NB4 (cell line): ENCODE results near the gene BBC3.
"Not testable (repeated sequence)": the region's sequence is repeated elsewhere in the genome, so short reads cannot be mapped to it uniquely, and the experiment has no call there.

ENCODE experiments used
- DNase-seq: peaks from one replicate; pipeline ENCODE4 v3.0.0; 2010; ENCODE audit warnings: low read depth
- H3K4me3 ChIP-seq: one replicate; pipeline ENCODE4 v1.5.1; 2011; ENCODE audit warnings: mild to moderate bottlenecking, low read depth, low read length, moderate library complexity
- MYC ChIP-seq: IDR thresholded peaks from 2 replicates; pipeline ENCODE4 v1.6.1; 2011; ENCODE audit warnings: low read depth, low read length
- POLR2A ChIP-seq: IDR thresholded peaks from 2 replicates; pipeline ENCODE4 v1.6.1; 2011; ENCODE audit warnings: mild to moderate bottlenecking; ENCODE audit not compliant: insufficient read length; ENCODE audit errors: extremely low read depth
- TF ChIP-seq, protein P1 (sequence below): IDR thresholded peaks from 2 replicates; pipeline ENCODE4 v1.6.1; 2011; ENCODE audit warnings: low read depth, low read length
- TF ChIP-seq, protein P2 (sequence below): IDR thresholded peaks from one replicate; pipeline ENCODE4 v1.5.1; 2012; ENCODE audit warnings: low read depth, low read length

BBC3 gene

DNA sequence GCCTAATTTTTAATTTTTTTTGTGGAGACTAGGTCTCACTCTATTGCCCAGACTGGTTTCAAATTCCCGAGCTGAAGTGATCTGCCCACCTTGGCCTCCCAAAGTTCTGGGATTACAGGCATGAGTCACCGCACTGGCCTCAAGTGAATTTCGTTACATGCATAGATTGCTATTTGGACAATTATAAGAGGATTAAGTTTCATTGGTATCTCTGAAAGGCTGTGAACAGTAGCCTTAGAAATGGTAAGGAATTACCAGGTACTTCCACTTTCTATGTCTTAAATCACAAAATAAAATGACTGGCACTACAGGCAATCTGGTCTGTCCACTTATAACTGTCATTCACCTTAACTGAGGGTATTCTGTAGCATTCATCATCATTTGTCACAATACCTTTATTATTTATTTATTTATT lies 22.5 kb upstream of the BBC3 start:
- no peak overlapping the region for H3K4me3 ChIP-seq
- no peak for DNase-seq

DNA sequence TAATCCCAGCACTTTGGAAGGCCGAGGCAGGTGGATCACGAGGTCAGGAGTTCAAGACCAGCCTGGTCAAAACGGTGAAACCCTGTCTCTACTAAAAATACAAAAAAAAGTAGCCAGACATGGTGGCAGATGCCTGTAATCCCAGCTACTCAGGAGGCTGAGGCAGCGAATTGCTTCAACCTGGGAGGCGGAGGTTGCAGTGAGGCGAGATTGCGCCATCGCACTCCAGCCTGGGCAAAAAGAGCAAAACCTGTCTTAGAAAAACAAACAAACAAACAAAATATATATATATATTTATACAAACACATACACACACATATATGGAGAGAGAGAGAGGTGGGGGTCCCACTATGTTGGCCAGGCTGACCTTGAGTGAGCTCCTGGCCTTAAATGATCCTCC lies 22.0 kb upstream of the BBC3 start:
- H3K4me3 ChIP-seq, DNase-seq: not testable (repeated sequence)

More for the DNA sequence above, 22.5 kb upstream of the BBC3 start:
- TF ChIP-seq, protein P1, sequence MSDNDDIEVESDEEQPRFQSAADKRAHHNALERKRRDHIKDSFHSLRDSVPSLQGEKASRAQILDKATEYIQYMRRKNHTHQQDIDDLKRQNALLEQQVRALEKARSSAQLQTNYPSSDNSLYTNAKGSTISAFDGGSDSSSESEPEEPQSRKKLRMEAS: no peak
- TF ChIP-seq, protein P2, sequence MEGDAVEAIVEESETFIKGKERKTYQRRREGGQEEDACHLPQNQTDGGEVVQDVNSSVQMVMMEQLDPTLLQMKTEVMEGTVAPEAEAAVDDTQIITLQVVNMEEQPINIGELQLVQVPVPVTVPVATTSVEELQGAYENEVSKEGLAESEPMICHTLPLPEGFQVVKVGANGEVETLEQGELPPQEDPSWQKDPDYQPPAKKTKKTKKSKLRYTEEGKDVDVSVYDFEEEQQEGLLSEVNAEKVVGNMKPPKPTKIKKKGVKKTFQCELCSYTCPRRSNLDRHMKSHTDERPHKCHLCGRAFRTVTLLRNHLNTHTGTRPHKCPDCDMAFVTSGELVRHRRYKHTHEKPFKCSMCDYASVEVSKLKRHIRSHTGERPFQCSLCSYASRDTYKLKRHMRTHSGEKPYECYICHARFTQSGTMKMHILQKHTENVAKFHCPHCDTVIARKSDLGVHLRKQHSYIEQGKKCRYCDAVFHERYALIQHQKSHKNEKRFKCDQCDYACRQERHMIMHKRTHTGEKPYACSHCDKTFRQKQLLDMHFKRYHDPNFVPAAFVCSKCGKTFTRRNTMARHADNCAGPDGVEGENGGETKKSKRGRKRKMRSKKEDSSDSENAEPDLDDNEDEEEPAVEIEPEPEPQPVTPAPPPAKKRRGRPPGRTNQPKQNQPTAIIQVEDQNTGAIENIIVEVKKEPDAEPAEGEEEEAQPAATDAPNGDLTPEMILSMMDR: no peak
- TF ChIP-seq MYC (no peak), POLR2A (no peak)

DNA sequence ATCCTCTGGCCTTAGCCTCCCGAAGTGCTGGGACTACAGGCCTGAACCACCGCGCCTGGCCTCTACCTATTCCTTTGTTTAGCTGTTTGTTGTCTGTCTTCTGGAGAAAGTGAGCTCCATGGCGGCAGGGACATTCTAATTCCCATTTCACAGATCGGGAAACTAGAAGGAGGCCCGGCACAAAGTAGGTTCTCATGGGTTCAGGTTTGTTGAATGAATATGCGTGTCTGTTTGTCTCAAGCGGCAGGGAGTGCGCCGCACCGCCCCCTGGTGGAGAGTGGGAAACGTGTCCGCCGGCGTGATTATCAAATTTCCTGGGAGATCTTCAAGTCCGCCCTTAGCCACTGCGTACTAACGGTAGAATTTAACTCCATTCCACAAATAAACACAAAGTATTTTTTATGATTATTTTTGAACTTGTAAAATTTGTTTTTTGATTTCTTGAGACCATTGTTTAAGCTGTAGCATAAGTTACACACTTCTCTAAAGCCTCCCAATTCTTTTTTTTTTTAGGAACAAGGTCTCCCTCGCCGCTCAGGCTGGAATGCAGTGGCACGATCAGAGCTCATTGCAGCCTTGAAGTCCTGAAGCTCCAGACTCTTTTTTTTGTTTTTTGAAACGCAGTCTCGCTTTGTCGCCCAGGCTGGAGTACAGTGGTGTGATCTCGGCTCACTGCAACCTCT lies 16.4 kb upstream of the BBC3 start:
- no peak overlapping the region for H3K4me3 ChIP-seq
- peak; percentile 96 for DNase-seq
- TF ChIP-seq POLR2A (no peak), MYC (peak; percentile 92)
- TF ChIP-seq, protein P1: peak; percentile 92
- TF ChIP-seq, protein P2: peak; percentile 100

DNA sequence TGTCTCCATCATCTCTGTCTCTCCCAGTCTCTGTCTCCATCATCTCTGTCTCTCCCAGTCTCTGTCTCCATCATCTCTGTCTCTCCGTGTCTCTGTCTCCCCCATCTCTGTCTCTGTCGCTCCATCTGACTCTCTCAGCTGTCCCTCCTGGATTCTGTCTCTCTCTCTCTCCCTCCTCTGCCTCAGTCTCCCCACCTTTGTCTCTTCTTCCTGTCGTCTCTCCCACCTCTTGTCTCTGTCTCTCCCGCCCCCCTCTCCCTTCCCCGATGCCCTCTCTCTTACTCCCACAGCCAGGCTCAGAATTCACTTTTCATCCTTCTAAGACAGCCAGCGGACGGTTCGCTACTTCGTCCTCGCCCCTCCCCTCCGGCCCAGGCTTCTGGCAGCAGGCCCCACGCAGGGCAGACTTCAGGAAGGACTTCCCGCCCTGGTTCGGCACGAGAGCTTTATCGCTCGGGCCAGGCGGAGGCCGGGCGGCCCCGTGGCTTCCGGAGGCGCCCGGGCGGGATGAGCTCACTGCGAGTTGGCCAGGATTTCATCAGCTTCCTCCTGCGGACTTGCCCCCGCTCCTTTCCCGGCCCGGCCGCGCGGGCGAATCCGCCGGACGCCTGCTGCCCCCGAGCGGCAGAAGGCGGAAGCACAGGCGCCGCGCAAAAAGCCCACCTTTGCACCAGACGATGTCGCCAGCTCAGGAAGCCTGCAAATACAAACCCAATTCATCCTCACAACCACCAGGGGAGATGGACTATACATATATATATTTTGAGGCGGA lies 13.0 kb upstream of the BBC3 start:
- TF ChIP-seq POLR2A (no peak), MYC (peak; percentile 98)
- TF ChIP-seq, protein P1: peak; percentile 91
- TF ChIP-seq, protein P2: peak; percentile 100
- peak; percentile 100 for DNase-seq
- H3K4me3 ChIP-seq: peak overlapping the region; percentile 12

DNA sequence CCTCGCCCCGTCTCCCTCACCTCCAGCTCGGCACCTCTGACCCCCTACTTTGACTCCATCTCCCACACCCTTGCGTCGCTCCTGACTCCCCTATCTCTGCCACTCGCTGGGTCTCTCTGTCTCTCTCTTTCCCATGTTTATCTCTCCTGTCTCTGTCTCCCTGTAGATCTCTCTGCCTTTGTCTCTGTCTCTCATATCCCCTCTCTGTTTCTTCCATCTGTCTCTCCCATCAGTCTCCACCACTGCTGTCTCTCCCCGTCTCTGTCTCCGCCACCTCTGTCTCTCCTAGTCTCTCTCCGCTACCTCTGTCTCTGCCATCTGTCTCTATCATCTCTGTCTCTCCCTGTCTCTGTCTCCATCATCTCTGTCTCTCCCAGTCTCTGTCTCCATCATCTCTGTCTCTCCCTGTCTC lies 12.4 kb upstream of the BBC3 start:
- DNase-seq: no peak
- peak overlapping the region; percentile 12 for H3K4me3 ChIP-seq
- TF ChIP-seq, protein P2: no peak
- TF ChIP-seq MYC (no peak), POLR2A (no peak)
- TF ChIP-seq, protein P1: no peak

DNA sequence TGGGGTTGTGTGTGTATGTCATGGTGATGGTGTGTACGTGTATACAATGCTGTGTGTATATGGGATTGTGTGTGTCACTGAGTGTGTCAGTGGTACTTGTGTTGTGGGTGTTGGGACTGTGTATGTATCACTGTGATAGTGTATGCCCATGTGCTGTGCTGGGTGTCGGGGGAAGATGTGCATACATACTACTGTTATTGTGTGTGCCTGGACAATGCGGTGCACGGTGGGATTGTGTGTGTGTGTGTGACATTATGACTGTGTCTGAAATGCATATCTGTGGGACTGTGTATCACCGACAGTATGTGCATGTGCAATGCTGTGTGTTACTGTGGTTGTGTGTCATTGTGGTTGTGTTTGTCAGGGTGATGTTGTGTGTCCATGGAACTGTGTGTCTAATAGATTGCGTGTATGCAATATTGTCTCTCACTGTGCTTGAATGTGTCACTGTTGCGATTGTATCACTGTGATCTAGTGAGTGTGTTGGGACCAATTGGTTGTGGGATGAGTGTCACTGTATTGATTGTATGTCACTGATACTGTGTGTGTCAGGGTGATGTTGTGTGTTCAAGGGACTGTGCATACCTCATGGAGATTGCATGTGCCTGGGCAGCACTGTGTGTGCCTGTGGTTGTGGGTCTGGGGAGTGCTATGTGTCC lies 11.0 kb upstream of the BBC3 start:
- H3K4me3 ChIP-seq: no peak overlapping the region
- TF ChIP-seq MYC (no peak), POLR2A (no peak)
- TF ChIP-seq, protein P1: no peak
- TF ChIP-seq, protein P2: no peak
- peak; percentile 54 for DNase-seq
